ENCODE measurements around the gene TRAT1. TPM values are rescaled to one million over a fixed set of nuclear protein-coding genes. Genes with fewer than 3 reads are reported as not detected.

The TRAT1 gene
- total RNA-seq, 2 donors from 2014 or later = not detected

DNA sequence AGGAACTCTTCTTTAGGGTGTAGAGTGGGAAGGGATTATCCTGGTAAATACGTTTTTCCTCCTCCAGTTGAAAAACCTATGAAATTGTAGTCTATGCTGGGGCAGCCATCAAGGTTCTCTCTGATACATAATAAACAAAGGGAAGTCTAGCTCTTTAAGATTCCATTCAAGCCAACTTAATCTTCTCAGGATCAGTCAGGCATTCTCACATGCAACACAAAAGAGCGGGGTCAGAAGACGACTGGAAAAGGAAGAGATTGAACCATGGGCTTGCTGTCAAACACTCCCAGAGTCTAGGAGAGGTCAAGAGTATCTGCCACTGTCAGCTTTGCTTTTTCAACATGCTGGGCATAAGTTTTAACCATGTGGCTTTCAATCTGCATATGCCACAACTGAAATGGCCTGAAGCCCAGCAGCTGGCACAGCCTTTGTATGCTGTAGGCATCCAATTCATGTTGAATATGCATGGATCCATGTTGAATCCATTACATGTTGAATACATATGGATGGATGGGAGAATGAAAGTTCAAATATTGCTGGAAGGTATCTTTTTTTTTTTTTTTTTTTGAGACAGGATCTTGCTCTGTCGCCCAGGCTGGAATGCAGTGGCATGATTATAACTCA, 8.5 kb downstream of the TRAT1 start:
- Histone ChIP-seq H3K9me3 (no peaks in the 10 kb centered on the region), H3K4me1 (no peaks in the 10 kb centered on the region), H3K4me3 (no peak overlapping the region), H3K27ac (no peak overlapping the region), H3K27me3 (no peaks in the 10 kb centered on the region), H3K36me3 (replicated peaks in 1 of 2; ENCODE audit: insufficient read depth in 1 of 2, low read depth in 2 of 2) (no peaks in the 10 kb centered on the region)
- ATAC-seq (no peak), DNase-seq (no peak)
- intact Hi-C loops (cut with DNase I) = no loop called here
- TF ChIP-seq, protein P1, sequence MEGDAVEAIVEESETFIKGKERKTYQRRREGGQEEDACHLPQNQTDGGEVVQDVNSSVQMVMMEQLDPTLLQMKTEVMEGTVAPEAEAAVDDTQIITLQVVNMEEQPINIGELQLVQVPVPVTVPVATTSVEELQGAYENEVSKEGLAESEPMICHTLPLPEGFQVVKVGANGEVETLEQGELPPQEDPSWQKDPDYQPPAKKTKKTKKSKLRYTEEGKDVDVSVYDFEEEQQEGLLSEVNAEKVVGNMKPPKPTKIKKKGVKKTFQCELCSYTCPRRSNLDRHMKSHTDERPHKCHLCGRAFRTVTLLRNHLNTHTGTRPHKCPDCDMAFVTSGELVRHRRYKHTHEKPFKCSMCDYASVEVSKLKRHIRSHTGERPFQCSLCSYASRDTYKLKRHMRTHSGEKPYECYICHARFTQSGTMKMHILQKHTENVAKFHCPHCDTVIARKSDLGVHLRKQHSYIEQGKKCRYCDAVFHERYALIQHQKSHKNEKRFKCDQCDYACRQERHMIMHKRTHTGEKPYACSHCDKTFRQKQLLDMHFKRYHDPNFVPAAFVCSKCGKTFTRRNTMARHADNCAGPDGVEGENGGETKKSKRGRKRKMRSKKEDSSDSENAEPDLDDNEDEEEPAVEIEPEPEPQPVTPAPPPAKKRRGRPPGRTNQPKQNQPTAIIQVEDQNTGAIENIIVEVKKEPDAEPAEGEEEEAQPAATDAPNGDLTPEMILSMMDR (IDR thresholded peaks at IDR 0.05) = no peak
- no peak for TF ChIP-seq POLR2A (IDR thresholded peaks at IDR 0.05)
- 75 to 88% methylated on average over 4 of the region's 4 CpGs for WGBS, 2 donors

DNA sequence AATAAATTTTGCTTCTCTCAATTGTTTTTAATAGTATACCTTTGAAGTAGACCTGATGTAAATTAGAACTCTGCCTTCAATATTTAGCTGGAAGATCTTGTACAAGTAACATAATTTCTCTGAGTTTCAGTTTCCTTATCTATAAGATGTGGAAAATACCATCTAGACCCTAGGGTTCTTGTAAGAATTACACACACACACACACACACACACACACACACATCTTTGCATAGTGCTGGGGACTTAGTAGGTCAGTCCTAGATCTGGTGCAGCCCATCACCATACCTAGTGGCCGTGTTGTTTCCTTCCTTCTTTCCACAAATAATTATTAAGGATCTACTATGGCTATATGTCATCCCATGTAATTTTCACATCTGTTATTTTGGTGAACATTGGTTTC, 11.0 kb downstream of the TRAT1 start:
- Histone ChIP-seq H3K4me3 (no peak overlapping the region), H3K27me3 (no peaks in the 10 kb centered on the region), H3K36me3 (replicated peaks in 1 of 2; ENCODE audit: insufficient read depth in 1 of 2, low read depth in 2 of 2) (no peaks in the 10 kb centered on the region), H3K4me1 (no peaks in the 10 kb centered on the region), H3K27ac (no peak overlapping the region), H3K9me3 (no peaks in the 10 kb centered on the region)
- DNase-seq (no peak), ATAC-seq (no peak)
- WGBS, 2 donors = 58 to 63% methylated on average over 1 of the region's 1 CpG
- TF ChIP-seq POLR2A (IDR thresholded peaks at IDR 0.05) = no peak
- TF ChIP-seq, protein P1 (IDR thresholded peaks at IDR 0.05) = no peak
- intact Hi-C loops (cut with DNase I) = no loop called here

DNA sequence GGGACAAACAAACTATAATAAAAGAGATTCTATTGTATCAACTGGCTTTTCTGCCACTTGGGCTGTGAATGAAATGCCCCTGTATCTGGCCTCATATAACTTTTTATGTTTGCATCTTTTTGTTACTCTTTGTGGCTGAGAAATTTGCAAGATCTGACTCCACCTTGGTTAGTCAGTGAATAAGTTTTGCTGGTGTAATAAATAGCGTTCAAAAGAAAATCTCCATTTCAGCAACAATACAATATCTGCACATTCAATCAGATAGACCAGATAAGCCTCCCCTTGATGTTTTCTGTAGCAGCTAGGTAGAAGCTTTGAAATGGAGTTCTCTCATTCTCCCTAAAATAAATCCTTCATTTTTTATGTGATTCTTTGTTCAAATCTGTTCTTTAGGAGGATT, 12.0 kb downstream of the TRAT1 start:
- intact Hi-C loops (cut with DNase I) = no loop called here

DNA sequence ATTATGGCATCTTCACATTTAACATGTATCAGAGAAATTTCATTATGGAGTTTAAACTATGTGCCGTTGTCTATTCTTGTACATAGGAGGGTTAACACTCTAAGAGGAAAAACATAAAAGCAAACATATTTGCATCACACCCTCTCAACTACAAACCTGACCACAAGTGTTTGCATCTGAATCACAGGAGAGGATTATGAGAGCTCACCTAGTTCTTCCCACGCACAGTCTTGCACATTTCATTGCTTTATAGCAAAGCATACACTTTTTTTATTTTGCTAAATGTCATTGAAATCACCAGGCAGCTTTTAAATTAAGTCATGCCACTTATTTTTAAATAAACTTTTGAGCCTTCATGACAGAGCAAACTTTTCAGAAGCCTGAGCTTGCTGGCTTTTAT, 12.5 kb downstream of the TRAT1 start:
- H3K27me3 ChIP-seq = no peaks in the 10 kb centered on the region
- no peak overlapping the region for H3K27ac ChIP-seq
- no peak overlapping the region for H3K4me3 ChIP-seq
- H3K9me3 ChIP-seq = no peaks in the 10 kb centered on the region
- no peak for DNase-seq
- WGBS, 2 donors = 77 to 88% methylated on average over 2 of the region's 2 CpGs
- ATAC-seq = no peak
- no peaks in the 10 kb centered on the region for H3K36me3 ChIP-seq (replicated peaks in 1 of 2; ENCODE audit: insufficient read depth in 1 of 2, low read depth in 2 of 2)
- TF ChIP-seq, protein P1 (IDR thresholded peaks at IDR 0.05) = no peak
- TF ChIP-seq POLR2A (IDR thresholded peaks at IDR 0.05) = no peak
- intact Hi-C loops (cut with DNase I) = no loop called here
- H3K4me1 ChIP-seq = no peaks in the 10 kb centered on the region

More for the DNA sequence above, 12.0 kb downstream of the TRAT1 start:
- H3K4me3 ChIP-seq = no peak overlapping the region
- H3K4me1 ChIP-seq = no peaks in the 10 kb centered on the region
- H3K27me3 ChIP-seq = no peaks in the 10 kb centered on the region
- TF ChIP-seq POLR2A (IDR thresholded peaks at IDR 0.05) = no peak
- TF ChIP-seq, protein P1 (IDR thresholded peaks at IDR 0.05) = no peak
- DNase-seq (no peak), ATAC-seq (no peak)
- 87 to 89% methylated on average over 1 of the region's 1 CpG for WGBS, 2 donors
- H3K9me3 ChIP-seq = no peaks in the 10 kb centered on the region
- H3K36me3 ChIP-seq (replicated peaks in 1 of 2; ENCODE audit: insufficient read depth in 1 of 2, low read depth in 2 of 2) = no peaks in the 10 kb centered on the region
- no peak overlapping the region for H3K27ac ChIP-seq

DNA sequence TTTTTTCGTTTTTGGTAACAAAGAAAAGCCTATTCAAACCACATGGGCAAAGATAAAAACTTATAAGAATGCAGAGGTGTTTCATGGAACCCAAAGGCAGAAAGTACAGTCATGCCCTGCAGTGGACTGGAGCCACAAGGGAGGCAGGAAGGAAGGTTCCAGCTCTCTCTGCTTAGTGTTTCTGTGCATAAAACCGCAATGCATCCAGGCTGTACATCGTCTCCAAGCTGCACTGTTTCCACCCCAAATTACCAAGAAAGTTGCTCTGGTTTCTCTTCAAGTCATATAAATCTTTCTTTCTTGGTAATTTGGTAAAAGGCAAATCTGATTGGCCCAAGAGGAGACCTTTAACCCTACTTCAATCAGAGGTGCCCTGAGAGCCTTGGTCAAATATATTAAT, 15.8 kb downstream of the TRAT1 start:
- no peaks in the 10 kb centered on the region for H3K9me3 ChIP-seq
- intact Hi-C loops (cut with DNase I) = no loop called here

More for the DNA sequence above, 15.8 kb downstream of the TRAT1 start:
- no peak for TF ChIP-seq POLR2A (IDR thresholded peaks at IDR 0.05)
- TF ChIP-seq, protein P1 (IDR thresholded peaks at IDR 0.05) = no peak
- H3K27ac ChIP-seq = no peak overlapping the region
- H3K27me3 ChIP-seq = no peaks in the 10 kb centered on the region
- no peak for ATAC-seq
- no peaks in the 10 kb centered on the region for H3K36me3 ChIP-seq (replicated peaks in 1 of 2; ENCODE audit: insufficient read depth in 1 of 2, low read depth in 2 of 2)
- 63 to 64% methylated on average over 3 of the region's 3 CpGs for WGBS, 2 donors
- no peak for DNase-seq
- no peak overlapping the region for H3K4me3 ChIP-seq
- no peaks in the 10 kb centered on the region for H3K4me1 ChIP-seq

All from body of pancreas (tissue), 4 donors.